Parathyroid adenoma (tissue), 2 donors: ENCODE measurements around the gene AKIRIN2.

Experiments
- H2AFZ ChIP-seq: fragments of 300-600 bp; sonication (generic); one replicate; pipeline ENCODE4 v1.7.0; 2017; ENCODE audit warnings: antibody characterized with exemption, mild to moderate bottlenecking
- H3K27ac ChIP-seq: fragments of 300-600 bp; sonication (generic); one replicate; pipeline ENCODE4 v1.7.0; 2017
- H3K27me3 ChIP-seq: fragments of 300-600 bp; sonication (generic); one replicate; pipeline ENCODE4 v1.7.0; 2017; ENCODE audit warnings: low read length; ENCODE audit not compliant: control insufficient read depth, insufficient read depth
- H3K36me3 ChIP-seq: fragments of 300-600 bp; sonication (generic); one replicate; pipeline ENCODE4 v1.7.0; 2017; ENCODE audit warnings: low read length; ENCODE audit not compliant: control insufficient read depth, insufficient read depth
- H3K4me1 ChIP-seq: fragments of 300-600 bp; sonication (generic); one replicate; pipeline ENCODE4 v1.7.0; 2017; ENCODE audit warnings: control low read depth
- H3K4me2 ChIP-seq: fragments of 300-600 bp; sonication (generic); one replicate; pipeline ENCODE4 v1.7.0; 2017; ENCODE audit warnings: low read length
- H3K4me3 ChIP-seq: fragments of 300-600 bp; sonication (generic); one replicate; pipeline ENCODE4 v1.7.0; 2017; ENCODE audit warnings: low read depth, low read length
- H3K79me2 ChIP-seq: fragments of 300-600 bp; sonication (generic); one replicate; pipeline ENCODE4 v1.7.0; 2017; ENCODE audit warnings: control low read depth
- H3K9ac ChIP-seq: fragments of 300-600 bp; sonication (generic); one replicate; pipeline ENCODE4 v1.7.0; 2017; ENCODE audit warnings: mild to moderate bottlenecking
- H3K9me3 ChIP-seq: fragments of 300-600 bp; sonication (generic); one replicate; pipeline ENCODE4 v1.7.0; 2017; ENCODE audit warnings: low read length; ENCODE audit not compliant: control insufficient read depth
- TF ChIP-seq, protein P1 (sequence below): fragments of 300-600 bp; sonication (generic); IDR thresholded peaks from one replicate; pipeline ENCODE4 v1.7.0; 2017; ENCODE audit warnings: antibody characterized with exemption, mild to moderate bottlenecking
- donor health status: primary hyperparathyroidism.

AKIRIN2 gene

GRCh38 chr6:87742106-87742505 is 40.1 kb upstream of the AKIRIN2 start:
- H3K4me1 ChIP-seq, result no peaks in the 10 kb centered on the region
- H3K9ac ChIP-seq, result no peak overlapping the region
- no peaks in the 10 kb centered on the region for H3K9me3 ChIP-seq
- H2AFZ ChIP-seq, result no peak overlapping the region
- H3K4me3 ChIP-seq, result no peak overlapping the region
- no peaks in the 10 kb centered on the region for H3K79me2 ChIP-seq
- H3K27ac ChIP-seq, result no peak overlapping the region
- TF ChIP-seq, protein P1, sequence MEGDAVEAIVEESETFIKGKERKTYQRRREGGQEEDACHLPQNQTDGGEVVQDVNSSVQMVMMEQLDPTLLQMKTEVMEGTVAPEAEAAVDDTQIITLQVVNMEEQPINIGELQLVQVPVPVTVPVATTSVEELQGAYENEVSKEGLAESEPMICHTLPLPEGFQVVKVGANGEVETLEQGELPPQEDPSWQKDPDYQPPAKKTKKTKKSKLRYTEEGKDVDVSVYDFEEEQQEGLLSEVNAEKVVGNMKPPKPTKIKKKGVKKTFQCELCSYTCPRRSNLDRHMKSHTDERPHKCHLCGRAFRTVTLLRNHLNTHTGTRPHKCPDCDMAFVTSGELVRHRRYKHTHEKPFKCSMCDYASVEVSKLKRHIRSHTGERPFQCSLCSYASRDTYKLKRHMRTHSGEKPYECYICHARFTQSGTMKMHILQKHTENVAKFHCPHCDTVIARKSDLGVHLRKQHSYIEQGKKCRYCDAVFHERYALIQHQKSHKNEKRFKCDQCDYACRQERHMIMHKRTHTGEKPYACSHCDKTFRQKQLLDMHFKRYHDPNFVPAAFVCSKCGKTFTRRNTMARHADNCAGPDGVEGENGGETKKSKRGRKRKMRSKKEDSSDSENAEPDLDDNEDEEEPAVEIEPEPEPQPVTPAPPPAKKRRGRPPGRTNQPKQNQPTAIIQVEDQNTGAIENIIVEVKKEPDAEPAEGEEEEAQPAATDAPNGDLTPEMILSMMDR, result no peak
- no peaks in the 10 kb centered on the region for H3K27me3 ChIP-seq
- H3K4me2 ChIP-seq, result no peak overlapping the region
- H3K36me3 ChIP-seq, result no peaks in the 10 kb centered on the region

DNA sequence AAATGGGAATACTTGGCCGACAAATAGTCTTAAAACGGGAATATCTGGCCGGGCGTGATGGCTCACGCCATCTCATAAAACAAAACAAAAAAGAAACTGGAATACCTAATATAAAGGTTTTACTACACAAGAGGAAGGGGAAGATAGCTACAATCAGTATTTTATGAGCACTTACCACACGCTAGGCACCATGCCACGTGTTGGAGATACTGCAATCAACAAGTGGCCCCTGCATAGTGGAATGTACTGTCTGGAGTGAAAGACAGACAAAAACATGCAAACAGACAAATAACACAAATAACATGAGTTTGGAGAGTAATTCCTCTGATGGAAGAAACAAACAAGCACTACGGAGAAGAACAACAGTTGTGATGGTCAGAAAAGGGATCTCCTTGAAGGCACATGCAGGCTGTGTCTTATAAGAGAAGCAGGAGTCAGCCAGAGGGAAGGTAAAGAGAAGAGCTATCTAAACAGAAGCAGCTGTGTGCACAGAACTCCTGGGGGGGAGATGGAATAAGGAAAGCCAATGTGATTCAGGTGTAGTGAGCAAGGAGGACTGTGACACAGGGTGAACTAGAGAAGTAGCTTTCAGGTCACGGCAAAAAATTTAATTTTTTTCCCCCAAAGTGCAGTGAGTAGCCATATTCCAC is 39.1 kb upstream of the AKIRIN2 start:
- H3K27ac ChIP-seq, result no peak overlapping the region
- H3K4me3 ChIP-seq, result no peak overlapping the region
- no peak overlapping the region for H2AFZ ChIP-seq
- no peak overlapping the region for H3K4me2 ChIP-seq
- TF ChIP-seq, protein P1, result no peak
- H3K27me3 ChIP-seq, result no peaks in the 10 kb centered on the region
- H3K9ac ChIP-seq, result no peak overlapping the region
- H3K4me1 ChIP-seq, result no peaks in the 10 kb centered on the region
- H3K79me2 ChIP-seq, result no peaks in the 10 kb centered on the region
- no peaks in the 10 kb centered on the region for H3K9me3 ChIP-seq
- no peaks in the 10 kb centered on the region for H3K36me3 ChIP-seq

DNA sequence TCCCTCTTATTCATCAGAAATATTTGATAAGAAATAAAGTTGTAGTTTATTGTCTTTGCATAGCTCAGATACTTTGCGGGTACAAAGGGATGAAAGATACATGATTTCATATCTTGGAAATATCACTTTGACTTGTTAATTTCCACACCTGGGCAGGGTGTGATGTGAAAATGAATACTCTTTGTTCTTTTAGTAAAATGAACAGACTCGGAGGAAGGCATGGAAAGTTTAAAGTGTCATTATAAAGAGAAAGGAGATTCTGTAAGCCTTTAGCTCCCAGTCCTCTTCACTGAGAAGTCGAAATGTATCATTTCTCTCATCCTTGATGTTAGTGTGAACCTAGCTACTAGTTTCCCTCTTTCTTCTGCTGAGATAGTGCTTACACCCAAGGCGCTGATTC is 36.7 kb upstream of the AKIRIN2 start:
- Histone ChIP-seq H3K4me2 (no peak overlapping the region), H3K9ac (no peak overlapping the region), H3K27ac (no peak overlapping the region), H3K9me3 (no peaks in the 10 kb centered on the region), H2AFZ (no peak overlapping the region), H3K4me3 (no peak overlapping the region), H3K4me1 (no peaks in the 10 kb centered on the region), H3K27me3 (no peaks in the 10 kb centered on the region), H3K79me2 (no peaks in the 10 kb centered on the region), H3K36me3 (no peaks in the 10 kb centered on the region)
- TF ChIP-seq, protein P1, result no peak

DNA sequence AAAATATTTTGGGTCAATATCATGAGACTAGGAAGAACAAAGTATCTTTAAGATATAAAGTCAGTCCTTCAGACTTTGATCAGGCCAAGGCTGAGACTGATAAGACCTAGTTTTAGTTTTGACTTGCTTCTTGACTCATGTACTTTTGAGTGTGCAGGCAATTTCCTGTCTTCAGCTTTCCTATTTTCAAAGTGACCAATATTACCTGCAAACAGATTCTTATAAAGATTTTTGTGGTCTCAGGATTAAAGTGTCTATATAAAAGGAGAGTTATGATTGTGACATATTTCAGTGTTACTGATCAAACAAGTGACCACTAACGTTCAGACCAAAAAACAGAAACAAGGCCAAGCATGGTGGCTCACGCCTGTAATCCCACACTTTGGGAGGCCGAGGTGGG is 36.0 kb upstream of the AKIRIN2 start:
- TF ChIP-seq, protein P1, result no peak
- H3K4me3 ChIP-seq, result no peak overlapping the region
- H3K4me1 ChIP-seq, result no peaks in the 10 kb centered on the region
- H3K79me2 ChIP-seq, result no peaks in the 10 kb centered on the region
- H2AFZ ChIP-seq, result no peak overlapping the region
- H3K9me3 ChIP-seq, result no peaks in the 10 kb centered on the region
- H3K4me2 ChIP-seq, result no peak overlapping the region
- H3K27ac ChIP-seq, result no peak overlapping the region
- H3K27me3 ChIP-seq, result no peaks in the 10 kb centered on the region
- H3K36me3 ChIP-seq, result no peaks in the 10 kb centered on the region
- no peak overlapping the region for H3K9ac ChIP-seq

GRCh38 chr6:87736809-87737540 is 34.9 kb upstream of the AKIRIN2 start:
- Histone ChIP-seq H3K9ac (no peak overlapping the region), H3K79me2 (no peaks in the 10 kb centered on the region), H2AFZ (no peak overlapping the region), H3K4me1 (peaks cover 5% of the 10 kb centered on the region), H3K27ac (no peak overlapping the region), H3K4me3 (no peak overlapping the region), H3K9me3 (no peaks in the 10 kb centered on the region), H3K27me3 (no peaks in the 10 kb centered on the region), H3K36me3 (no peaks in the 10 kb centered on the region), H3K4me2 (no peak overlapping the region)
- TF ChIP-seq, protein P1, result no peak
